ENCODE results near the gene ZNF236. TPM values are rescaled to one million over a fixed set of nuclear protein-coding genes. Genes with fewer than 3 reads are reported as not detected.
"Not testable (repeated sequence)": the region's sequence is repeated elsewhere in the genome, so short reads cannot be mapped to it uniquely, and the experiment has no call there.

The ZNF236 gene
- total RNA-seq, 1 donor from 2014 or later, result 11.5 TPM

DNA sequence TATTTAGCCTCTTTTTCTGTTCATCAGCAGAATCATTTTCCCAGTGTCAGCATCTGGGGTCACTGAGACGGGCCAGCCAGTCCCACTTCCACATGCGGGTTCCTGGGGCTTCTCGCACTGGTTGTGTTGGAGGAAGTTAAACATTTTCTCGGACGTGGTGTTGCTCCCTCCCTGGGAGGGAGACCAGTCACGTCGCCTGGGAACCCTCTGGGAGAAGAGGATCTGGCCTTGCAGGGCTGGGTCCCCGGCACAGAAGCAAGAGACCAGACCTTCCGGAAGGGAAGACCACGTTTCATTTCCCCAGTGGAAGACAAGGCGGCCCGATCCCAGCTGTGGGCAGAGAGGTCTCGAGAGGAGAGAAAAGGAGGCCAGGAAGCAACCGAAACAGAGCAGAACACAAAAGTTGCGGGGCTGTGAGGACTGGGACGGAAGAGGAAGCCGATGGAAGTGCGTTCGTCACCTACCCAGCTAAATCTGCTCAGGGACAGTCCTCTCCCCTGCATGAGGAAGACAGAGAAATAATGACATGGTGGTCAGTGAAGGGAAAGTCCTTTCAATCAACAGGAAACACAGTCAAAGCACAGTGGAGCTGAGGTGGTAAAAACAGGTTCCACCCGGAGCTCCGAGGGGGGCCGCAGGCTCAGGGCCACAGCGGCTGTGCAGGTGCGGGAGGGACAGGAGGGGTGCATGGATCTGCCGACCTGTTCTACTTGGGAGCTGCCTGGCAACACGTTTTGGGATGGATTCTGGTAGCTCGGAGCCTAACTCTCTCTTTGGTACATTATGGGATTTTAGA is 165.9 kb downstream of the ZNF236 start:
- no peak overlapping the region for H3K4me3 ChIP-seq
- no peak overlapping the region for H3K27ac Mint-ChIP-seq
- H3K9me3 ChIP-seq (ENCODE audit: low read depth), result no peaks in the 10 kb centered on the region
- no peaks in the 10 kb centered on the region for H3K79me2 ChIP-seq (ENCODE audit: low read depth)
- H3K9ac ChIP-seq, result no peak overlapping the region
- H3K4me2 ChIP-seq, result no peak overlapping the region
- peaks cover 23% of the 10 kb centered on the region for H3K4me1 Mint-ChIP-seq
- H3F3A ChIP-seq (ENCODE audit: low read depth), result peaks cover 4% of the 10 kb centered on the region
- no peak for TF ChIP-seq CTCF (IDR thresholded peaks at IDR 0.05)
- no peak for TF ChIP-seq EZH2phosphoT487 (IDR thresholded peaks at IDR 0.05)
- no peak for TF ChIP-seq EZH2 (IDR thresholded peaks at IDR 0.05)
- H3K9me3 Mint-ChIP-seq, result no peaks in the 10 kb centered on the region
- no peak for DNase-seq (ENCODE audit: low spot score)
- H3K27ac ChIP-seq, result no peak overlapping the region
- no peaks in the 10 kb centered on the region for H3K36me3 Mint-ChIP-seq
- peaks cover 15% of the 10 kb centered on the region for H3K4me1 ChIP-seq
- H3K27me3 Mint-ChIP-seq (ENCODE audit: insufficient read depth, low read depth), result peaks cover 8% of the 10 kb centered on the region
- H2AFZ ChIP-seq (replicated peaks), result no peak overlapping the region
- H3K27me3 ChIP-seq, result no peaks in the 10 kb centered on the region
- H3K36me3 ChIP-seq, result no peaks in the 10 kb centered on the region
- no peak overlapping the region for H3K4me3 Mint-ChIP-seq
- H4K20me1 ChIP-seq (ENCODE audit: low read depth), result no peaks in the 10 kb centered on the region

DNA sequence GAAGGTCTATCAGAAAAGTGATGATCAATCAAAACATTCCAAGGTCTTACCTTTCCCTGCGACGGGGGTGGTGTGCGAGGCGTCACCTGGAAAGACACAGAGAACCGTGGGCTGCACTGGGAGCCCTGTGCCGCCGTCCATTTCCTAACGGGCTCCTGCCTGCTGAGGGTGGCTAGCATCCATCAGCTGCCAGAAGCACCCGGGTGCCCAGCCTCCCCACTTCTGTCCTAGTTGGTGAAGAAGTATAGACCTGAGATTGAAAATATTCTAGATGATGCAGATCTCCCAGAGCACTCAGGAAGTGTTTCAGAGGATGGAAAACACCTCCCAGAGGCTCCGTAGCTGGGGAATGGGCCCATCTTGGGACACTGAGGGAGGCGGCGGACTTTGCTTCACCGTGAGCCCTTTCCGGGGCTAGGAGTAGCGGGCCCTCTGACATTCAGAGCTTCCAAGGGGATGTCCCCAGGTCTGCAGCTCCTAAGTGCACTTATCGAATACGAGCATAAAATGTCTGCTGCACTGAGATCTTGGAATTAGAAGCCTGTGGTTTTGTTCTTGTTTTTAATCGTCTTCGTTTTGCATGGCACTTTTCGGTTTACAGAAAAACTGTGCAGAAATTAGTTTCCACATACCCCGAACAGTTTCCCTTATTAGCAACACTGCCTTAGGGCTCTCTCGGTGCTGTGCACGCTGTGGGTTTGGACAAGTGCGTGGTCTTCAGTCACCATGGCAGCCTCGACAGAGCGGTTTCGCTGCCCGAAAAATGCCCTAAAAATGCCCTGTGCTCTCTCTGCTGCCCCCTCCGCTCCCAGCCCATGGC is 166.7 kb downstream of the ZNF236 start:
- H3K4me3 ChIP-seq, result no peak overlapping the region

DNA sequence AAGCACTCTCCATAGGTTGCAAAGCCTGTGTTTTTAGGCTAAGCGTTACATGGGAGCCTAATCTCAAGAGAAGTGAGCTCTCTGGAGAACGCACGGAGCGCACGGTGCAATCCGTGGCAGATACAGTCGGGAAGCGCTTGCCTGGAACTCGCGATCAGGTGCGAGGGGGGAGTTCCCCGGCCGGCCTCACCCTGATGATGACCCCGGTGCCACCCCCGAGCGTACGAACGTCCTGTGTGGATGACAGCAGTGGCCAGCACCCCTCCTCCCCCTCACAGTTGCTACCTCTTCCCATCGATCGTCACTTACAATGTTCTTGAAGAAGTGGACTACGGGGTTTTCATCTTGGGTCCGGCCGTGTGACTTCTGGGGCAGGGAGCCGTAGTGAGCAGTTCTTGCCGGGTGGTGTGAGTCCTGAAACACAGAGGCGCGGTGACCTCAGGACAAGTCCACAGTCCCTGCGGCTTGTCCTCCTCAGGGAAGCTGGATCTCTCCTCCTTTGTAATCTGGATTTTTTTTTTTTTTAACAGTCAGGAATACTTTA is 167.4 kb downstream of the ZNF236 start:
- Mint-ChIP-seq H3K27me3 (ENCODE audit: insufficient read depth, low read depth) (peaks cover 8% of the 10 kb centered on the region), H3K4me1 (peaks cover 19% of the 10 kb centered on the region), H3K27ac (no peak overlapping the region), H3K36me3 (no peaks in the 10 kb centered on the region), H3K9me3 (no peaks in the 10 kb centered on the region), H3K4me3 (no peak overlapping the region)
- Histone ChIP-seq H3K4me3 (no peak overlapping the region), H3K9ac (no peak overlapping the region), H3K9me3 (ENCODE audit: low read depth) (no peaks in the 10 kb centered on the region), H3K27me3 (no peaks in the 10 kb centered on the region), H3F3A (ENCODE audit: low read depth) (peaks cover 4% of the 10 kb centered on the region), H2AFZ (replicated peaks) (no peak overlapping the region), H3K4me1 (peaks cover 11% of the 10 kb centered on the region), H3K27ac (no peak overlapping the region), H3K4me2 (no peak overlapping the region), H4K20me1 (ENCODE audit: low read depth) (no peaks in the 10 kb centered on the region), H3K36me3 (no peaks in the 10 kb centered on the region), H3K79me2 (ENCODE audit: low read depth) (no peaks in the 10 kb centered on the region)
- no peak for DNase-seq (ENCODE audit: low spot score)
- TF ChIP-seq CTCF (IDR thresholded peaks at IDR 0.05) (no peak), EZH2 (IDR thresholded peaks at IDR 0.05) (no peak)

More for the DNA sequence above, 166.7 kb downstream of the ZNF236 start:
- no peak for TF ChIP-seq EZH2phosphoT487 (IDR thresholded peaks at IDR 0.05)
- TF ChIP-seq CTCF (IDR thresholded peaks at IDR 0.05), result no peak
- no peak for TF ChIP-seq EZH2 (IDR thresholded peaks at IDR 0.05)
- DNase-seq (ENCODE audit: low spot score), result no peak
- no peak overlapping the region for H3K27ac ChIP-seq
- peaks cover 11% of the 10 kb centered on the region for H3K4me1 ChIP-seq
- H3K4me2 ChIP-seq, result no peak overlapping the region
- no peak overlapping the region for H3K9ac ChIP-seq
- no peaks in the 10 kb centered on the region for H3K27me3 ChIP-seq
- H3K4me1 Mint-ChIP-seq, result peaks cover 19% of the 10 kb centered on the region
- H3K9me3 Mint-ChIP-seq, result no peaks in the 10 kb centered on the region
- H3K27me3 Mint-ChIP-seq (ENCODE audit: insufficient read depth, low read depth), result peaks cover 8% of the 10 kb centered on the region
- no peaks in the 10 kb centered on the region for H3K9me3 ChIP-seq (ENCODE audit: low read depth)
- no peaks in the 10 kb centered on the region for H3K36me3 Mint-ChIP-seq
- H2AFZ ChIP-seq (replicated peaks), result no peak overlapping the region
- no peaks in the 10 kb centered on the region for H4K20me1 ChIP-seq (ENCODE audit: low read depth)
- no peak overlapping the region for H3K4me3 Mint-ChIP-seq
- no peaks in the 10 kb centered on the region for H3K79me2 ChIP-seq (ENCODE audit: low read depth)
- no peaks in the 10 kb centered on the region for H3K36me3 ChIP-seq
- H3K27ac Mint-ChIP-seq, result no peak overlapping the region
- peaks cover 4% of the 10 kb centered on the region for H3F3A ChIP-seq (ENCODE audit: low read depth)

DNA sequence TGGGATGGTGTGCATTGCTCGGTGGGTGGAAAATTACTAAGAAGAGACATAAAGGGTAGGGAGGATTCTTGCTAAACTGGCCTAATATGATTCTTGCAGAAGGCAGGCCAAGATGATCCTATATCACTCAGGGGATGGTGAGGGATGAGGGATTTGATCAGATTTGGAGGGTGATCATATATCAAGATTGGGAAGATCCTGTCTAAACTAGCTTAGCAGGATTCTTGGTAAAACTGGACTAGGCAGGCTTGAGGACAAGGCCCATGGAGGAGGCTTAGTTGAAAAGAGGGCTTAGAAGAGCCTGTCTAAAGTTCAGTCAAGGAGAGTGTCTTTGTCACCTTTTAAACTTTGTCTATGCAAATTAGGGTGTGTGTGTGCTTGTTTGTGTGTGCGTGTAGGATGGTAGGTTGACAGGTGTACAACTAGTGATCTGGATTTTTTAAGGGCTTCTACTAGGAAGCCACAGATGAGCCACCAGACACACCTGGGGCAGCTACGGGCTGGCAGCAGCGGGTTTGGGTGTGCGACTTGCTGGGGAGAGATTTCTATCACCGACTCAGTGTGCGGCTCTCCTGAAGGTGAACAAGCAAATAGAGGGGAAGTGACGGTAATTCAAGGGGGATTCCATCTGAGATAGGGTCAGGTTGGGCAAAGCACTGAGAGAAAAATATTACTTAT is 168.1 kb downstream of the ZNF236 start:
- H3K27me3 Mint-ChIP-seq (ENCODE audit: insufficient read depth, low read depth); H3K4me3 ChIP-seq; H3K9me3 ChIP-seq (ENCODE audit: low read depth); H3K36me3 Mint-ChIP-seq; H3K79me2 ChIP-seq (ENCODE audit: low read depth); H3K9me3 Mint-ChIP-seq; H2AFZ ChIP-seq (replicated peaks); H3K4me3 Mint-ChIP-seq; H3K4me2 ChIP-seq; H3K36me3 ChIP-seq; H3F3A ChIP-seq (ENCODE audit: low read depth); H3K27ac ChIP-seq; H3K27ac Mint-ChIP-seq; DNase-seq (ENCODE audit: low spot score); H3K27me3 ChIP-seq; H4K20me1 ChIP-seq (ENCODE audit: low read depth); H3K9ac ChIP-seq: not testable (repeated sequence)
- peaks cover 11% of the 10 kb centered on the region for H3K4me1 ChIP-seq
- H3K4me1 Mint-ChIP-seq, result peaks cover 19% of the 10 kb centered on the region

Measured in neural progenitor cell (in vitro differentiated cells).